ENCODE measurements around the gene SERPINH1. TPM values are rescaled to one million over a fixed set of nuclear protein-coding genes. Genes with fewer than 3 reads are reported as not detected.

Gene SERPINH1
- total RNA-seq, 3 donors from 2014 or later (not counting 1 experiment from before 2014, with no cell fraction given), result 5.4 to 8.8 (median 7.2) TPM

- no peaks in the 10 kb centered on the region for H3K36me3 Mint-ChIP-seq
- no peaks in the 10 kb centered on the region for H3K9me3 Mint-ChIP-seq
- peak; percentile 61 for TF ChIP-seq CTCF (IDR thresholded peaks at IDR 0.05)
- DNase-seq (peak; percentile 46 to 78), ATAC-seq (peak in 1 of 3 donors; percentile 29)
- H3K4me3 Mint-ChIP-seq, result no peak overlapping the region
- Histone ChIP-seq H3K9me3 (ENCODE audit: control insufficient read depth, insufficient read depth, low read length) (no peaks in the 10 kb centered on the region), H3K4me1 (ENCODE audit: control insufficient read depth, insufficient read depth, low read length) (peaks cover 16% of the 10 kb centered on the region), H3K4me3 (ENCODE audit: low read length) (no peak overlapping the region), H3K27ac (ENCODE audit: low read length) (no peak overlapping the region), H3K27me3 (ENCODE audit: control insufficient read depth, insufficient read depth, low read length) (no peaks in the 10 kb centered on the region), H3K36me3 (ENCODE audit: control insufficient read depth, insufficient read depth, low read length) (peaks cover 3% of the 10 kb centered on the region)
- peak overlapping the region in 1 of 2 donors; percentile 82 for H3K27ac Mint-ChIP-seq
- 34% methylated on average over 6 of the region's 10 CpGs for WGBS (ENCODE audit: insufficient coverage)
- peaks cover 15 to 28% of the 10 kb centered on the region in 2 donors for H3K4me1 Mint-ChIP-seq
- intact Hi-C loops (cut with micrococcal nuclease), result no loop called here
- peaks cover 4 to 8% of the 10 kb centered on the region in 2 donors for H3K27me3 Mint-ChIP-seq (ENCODE audit: low read depth in 2 of 2)
These were observed 15.2 kb downstream of the SERPINH1 start for GRCh38 chr11:75577207-75577606.

DNA sequence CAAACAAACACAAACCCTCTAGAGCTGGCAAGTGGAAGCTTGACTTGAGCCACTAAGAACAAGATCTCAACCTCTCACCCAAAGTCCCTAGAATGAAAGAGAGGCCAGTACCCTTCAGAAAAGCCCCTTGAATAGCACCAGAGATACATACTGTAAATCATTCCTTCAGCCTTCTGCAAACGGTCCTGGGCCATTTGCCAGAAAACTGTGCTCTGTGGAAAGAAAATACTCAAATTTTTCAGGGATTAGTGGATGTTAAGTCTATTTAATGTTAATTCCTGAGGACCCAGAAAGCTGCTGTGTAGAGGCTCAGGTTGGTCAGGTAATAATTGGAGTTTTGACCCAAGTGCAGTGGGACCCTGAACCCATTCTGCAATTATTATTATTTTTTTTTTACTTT, 16.9 kb downstream of the SERPINH1 start:
- no peak for TF ChIP-seq CTCF (IDR thresholded peaks at IDR 0.05)
- no peak overlapping the region for H3K27ac Mint-ChIP-seq
- H3K4me1 ChIP-seq (ENCODE audit: control insufficient read depth, insufficient read depth, low read length), result peaks cover 30% of the 10 kb centered on the region
- no peaks in the 10 kb centered on the region for H3K27me3 ChIP-seq (ENCODE audit: control insufficient read depth, insufficient read depth, low read length)
- no peak for ATAC-seq
- peaks cover 23 to 39% of the 10 kb centered on the region in 2 donors for H3K4me1 Mint-ChIP-seq
- no peak overlapping the region for H3K4me3 Mint-ChIP-seq
- H3K27me3 Mint-ChIP-seq (ENCODE audit: low read depth in 2 of 2), result peaks cover 4 to 8% of the 10 kb centered on the region in 2 donors
- no peaks in the 10 kb centered on the region for H3K36me3 ChIP-seq (ENCODE audit: control insufficient read depth, insufficient read depth, low read length)
- no peak for DNase-seq
- H3K27ac ChIP-seq (ENCODE audit: low read length), result no peak overlapping the region
- no peaks in the 10 kb centered on the region for H3K9me3 ChIP-seq (ENCODE audit: control insufficient read depth, insufficient read depth, low read length)
- intact Hi-C loops (cut with micrococcal nuclease), result no loop called here
- H3K4me3 ChIP-seq (ENCODE audit: low read length), result no peak overlapping the region
- H3K9me3 Mint-ChIP-seq, result no peaks in the 10 kb centered on the region
- H3K36me3 Mint-ChIP-seq, result no peaks in the 10 kb centered on the region
- 23% methylated on average over 1 of the region's 1 CpG for WGBS (ENCODE audit: insufficient coverage)

DNA sequence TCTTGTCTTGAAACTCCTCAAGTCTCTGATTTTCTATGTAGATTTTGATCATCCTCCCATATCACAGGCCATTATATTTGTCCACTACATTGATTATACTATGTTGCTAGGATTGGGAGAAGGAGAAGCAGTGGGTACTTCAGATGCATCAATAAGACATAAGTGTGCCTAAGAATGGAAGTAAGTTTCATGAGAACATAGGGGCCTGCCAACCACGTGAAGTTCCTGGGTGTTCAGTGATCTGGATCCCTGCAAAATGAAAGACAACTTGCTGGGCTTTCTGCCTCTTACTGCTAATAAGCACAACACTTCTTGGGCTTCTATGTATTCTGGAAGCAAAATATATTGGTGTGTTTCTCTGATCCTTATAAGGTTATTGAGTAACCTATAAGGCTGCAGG, 17.8 kb downstream of the SERPINH1 start:
- H3K27me3 Mint-ChIP-seq (ENCODE audit: low read depth in 2 of 2), result peaks cover 4 to 8% of the 10 kb centered on the region in 2 donors
- H3K27ac Mint-ChIP-seq, result no peak overlapping the region
- Histone ChIP-seq H3K4me3 (ENCODE audit: low read length) (no peak overlapping the region), H3K27ac (ENCODE audit: low read length) (no peak overlapping the region), H3K9me3 (ENCODE audit: control insufficient read depth, insufficient read depth, low read length) (no peaks in the 10 kb centered on the region), H3K27me3 (ENCODE audit: control insufficient read depth, insufficient read depth, low read length) (no peaks in the 10 kb centered on the region), H3K4me1 (ENCODE audit: control insufficient read depth, insufficient read depth, low read length) (peaks cover 32% of the 10 kb centered on the region), H3K36me3 (ENCODE audit: control insufficient read depth, insufficient read depth, low read length) (no peaks in the 10 kb centered on the region)
- no peaks in the 10 kb centered on the region for H3K36me3 Mint-ChIP-seq
- no peak for TF ChIP-seq CTCF (IDR thresholded peaks at IDR 0.05)
- ATAC-seq, result no peak
- WGBS (ENCODE audit: insufficient coverage), result 69% methylated on average over 1 of the region's 1 CpG
- intact Hi-C loops (cut with micrococcal nuclease), result no loop called here
- H3K4me3 Mint-ChIP-seq, result no peak overlapping the region
- peaks cover 23 to 43% of the 10 kb centered on the region in 2 donors for H3K4me1 Mint-ChIP-seq
- H3K9me3 Mint-ChIP-seq, result no peaks in the 10 kb centered on the region
- DNase-seq, result no peak

DNA sequence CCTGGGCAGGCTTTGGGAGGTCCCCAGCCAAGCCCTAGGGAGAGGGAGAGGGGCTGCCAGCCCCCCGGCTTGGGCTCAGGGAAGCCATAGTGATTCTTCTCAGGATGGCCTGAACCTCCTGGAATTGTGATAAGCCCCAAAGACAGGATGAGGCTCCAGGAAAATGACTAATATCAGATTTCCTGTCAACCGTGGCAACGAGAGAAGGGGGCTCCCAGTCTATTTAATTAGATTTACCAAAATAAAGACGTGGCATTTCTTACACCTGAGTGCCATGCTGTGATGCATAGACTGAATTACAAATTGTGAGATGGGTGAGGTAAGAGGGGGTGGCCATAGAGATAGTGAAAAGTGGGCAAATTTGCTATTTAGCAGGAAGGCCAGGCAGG, 20.4 kb downstream of the SERPINH1 start:
- Histone ChIP-seq H3K4me1 (ENCODE audit: control insufficient read depth, insufficient read depth, low read length) (peaks cover 20% of the 10 kb centered on the region), H3K27me3 (ENCODE audit: control insufficient read depth, insufficient read depth, low read length) (no peaks in the 10 kb centered on the region), H3K27ac (ENCODE audit: low read length) (peak overlapping the region; percentile 65), H3K9me3 (ENCODE audit: control insufficient read depth, insufficient read depth, low read length) (no peaks in the 10 kb centered on the region), H3K36me3 (ENCODE audit: control insufficient read depth, insufficient read depth, low read length) (no peaks in the 10 kb centered on the region), H3K4me3 (ENCODE audit: low read length) (peak overlapping the region; percentile 72)
- intact Hi-C loops (cut with micrococcal nuclease), result no loop called here
- WGBS (ENCODE audit: insufficient coverage), result 16% methylated on average over 4 of the region's 4 CpGs
- ATAC-seq, result peak in 1 of 3 donors; percentile 19
- no peak for DNase-seq
- Mint-ChIP-seq H3K27me3 (ENCODE audit: low read depth in 2 of 2) (peaks cover 4 to 8% of the 10 kb centered on the region in 2 donors), H3K27ac (peak overlapping the region; percentile 60 to 88), H3K4me1 (peaks cover 8 to 24% of the 10 kb centered on the region in 2 donors), H3K36me3 (no peaks in the 10 kb centered on the region), H3K9me3 (no peaks in the 10 kb centered on the region), H3K4me3 (peak overlapping the region; percentile 83)
- TF ChIP-seq CTCF (IDR thresholded peaks at IDR 0.05), result no peak

Data from natural killer cell (primary cell).